KG1 (cell line): ENCODE results near the gene GRIK3.

Source experiments
- DNase-seq: peaks from one replicate; lab custom pipeline; 2025; lab: John Stamatoyannopoulos, UW

Gene GRIK3

GRCh38 chr1:37043101-37043500 is 8.8 kb upstream of the GRIK3 start:
- no peak for DNase-seq

- no peak for DNase-seq
Observed at GRCh38 chr1:37042506-37042905, 8.2 kb upstream of the GRIK3 start.

GRCh38 chr1:37041483-37041882 is 7.2 kb upstream of the GRIK3 start:
- no peak for DNase-seq

GRCh38 chr1:37040773-37041172 is 6.5 kb upstream of the GRIK3 start:
- no peak for DNase-seq

GRCh38 chr1:37040261-37040660 is 5.9 kb upstream of the GRIK3 start:
- DNase-seq, result no peak

GRCh38 chr1:37038227-37039093 is 4.1 kb upstream of the GRIK3 start:
- DNase-seq, result no peak

- no peak for DNase-seq
Observed at GRCh38 chr1:37037690-37038089, 3.4 kb upstream of the GRIK3 start.

GRCh38 chr1:37036667-37037053 is 2.3 kb upstream of the GRIK3 start:
- no peak for DNase-seq

- DNase-seq, result no peak
Observed at GRCh38 chr1:37035796-37036666, 1.7 kb upstream of the GRIK3 start.

GRCh38 chr1:37035014-37035691 is 838 bp upstream of the GRIK3 start:
- no peak for DNase-seq

- DNase-seq, result no peak
Observed at GRCh38 chr1:37033355-37034101, 787 bp downstream of the GRIK3 start.

GRCh38 chr1:37032660-37033354 is 1.5 kb downstream of the GRIK3 start:
- DNase-seq, result no peak

- DNase-seq, result no peak
Observed at GRCh38 chr1:37031871-37032270, 2.4 kb downstream of the GRIK3 start.

- DNase-seq, result no peak
Observed at GRCh38 chr1:37031429-37031828, 2.9 kb downstream of the GRIK3 start.

GRCh38 chr1:37028981-37029617 is 5.2 kb downstream of the GRIK3 start:
- no peak for DNase-seq

- no peak for DNase-seq
Observed at GRCh38 chr1:37021502-37021901, 12.8 kb downstream of the GRIK3 start.

GRCh38 chr1:37020653-37021277 is 13.6 kb downstream of the GRIK3 start:
- no peak for DNase-seq

- no peak for DNase-seq
Observed at GRCh38 chr1:37018510-37018909, 15.8 kb downstream of the GRIK3 start.

GRCh38 chr1:37017720-37018119 is 16.6 kb downstream of the GRIK3 start:
- DNase-seq, result no peak

- no peak for DNase-seq
Observed at GRCh38 chr1:37016121-37016520, 18.2 kb downstream of the GRIK3 start.
